SU-DHL-6 (cell line): Measurements from ENCODE around the gene ITGAV.

ENCODE experiments used
- CTCF ChIP-seq: fragments of 200-600 bp; sonication (generic); IDR thresholded peaks from one replicate; pipeline ENCODE4 v1.5.1; 2017; ENCODE audit warnings: antibody characterized with exemption, mild to moderate bottlenecking, low read length, moderate library complexity; ENCODE audit not compliant: insufficient read depth, poor library complexity, severe bottlenecking
- EZH2phosphoT487 ChIP-seq: fragments of 200-600 bp; sonication (generic), shearing (Covaris generic); conservative IDR thresholded peaks from 2 replicates; pipeline ENCODE4 v1.6.1; 2018; ENCODE audit warnings: mild to moderate bottlenecking, antibody characterized with exemption, low read length, moderate library complexity, mixed read lengths

DNA sequence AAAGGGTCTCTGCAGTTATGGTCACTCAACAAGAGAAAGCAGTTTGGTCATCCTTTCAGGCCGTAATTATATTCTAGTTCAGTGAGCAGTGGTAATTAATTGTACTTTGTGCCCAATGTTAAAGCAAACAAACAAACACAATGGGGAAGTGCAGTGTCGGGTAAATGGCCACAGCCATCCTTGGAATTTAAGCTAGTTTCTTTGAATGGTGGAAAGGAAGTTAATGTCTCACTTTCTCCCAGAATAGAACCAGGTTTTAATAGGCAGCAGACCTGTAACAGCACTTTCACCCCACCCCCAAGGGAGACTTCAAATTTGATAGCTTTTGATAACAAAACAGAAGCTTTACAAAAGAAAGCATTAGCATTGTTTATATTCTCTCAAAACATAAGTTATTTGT, 20.0 kb upstream of the ITGAV start:
- TF ChIP-seq CTCF (no peak), EZH2phosphoT487 (no peak)
